GM13977 (cell line): ENCODE measurements around the gene GJA4.

Experiments
- DNase-seq: peaks from one replicate; pipeline ENCODE4 v3.0.0; 2012; ENCODE audit warnings: low spot score
- CTCF ChIP-seq: IDR thresholded peaks from 2 replicates; pipeline ENCODE4 v1.5.1; 2012; ENCODE audit warnings: mild to moderate bottlenecking, control low read depth; ENCODE audit not compliant: insufficient read depth; ENCODE audit errors: extremely low read depth, missing control alignments
- in situ Hi-C: fragments of 300-500 bp; cut with MboI; formaldehyde crosslinking; loops from one replicate; pipeline ENCODE4 v1.12.0; 2022; ENCODE audit warnings: low sequenced_read_pairs, low pct_unique_long_range_greater_than_20kb, mixed read lengths, inconsistent platforms; ENCODE audit not compliant: unreplicated experiment

GJA4 gene

GRCh38 chr1:34842952-34843371 is 50.2 kb downstream of the GJA4 start:
- no peak for TF ChIP-seq CTCF
- in situ Hi-C loops = no loop called here
- no peak for DNase-seq

DNA sequence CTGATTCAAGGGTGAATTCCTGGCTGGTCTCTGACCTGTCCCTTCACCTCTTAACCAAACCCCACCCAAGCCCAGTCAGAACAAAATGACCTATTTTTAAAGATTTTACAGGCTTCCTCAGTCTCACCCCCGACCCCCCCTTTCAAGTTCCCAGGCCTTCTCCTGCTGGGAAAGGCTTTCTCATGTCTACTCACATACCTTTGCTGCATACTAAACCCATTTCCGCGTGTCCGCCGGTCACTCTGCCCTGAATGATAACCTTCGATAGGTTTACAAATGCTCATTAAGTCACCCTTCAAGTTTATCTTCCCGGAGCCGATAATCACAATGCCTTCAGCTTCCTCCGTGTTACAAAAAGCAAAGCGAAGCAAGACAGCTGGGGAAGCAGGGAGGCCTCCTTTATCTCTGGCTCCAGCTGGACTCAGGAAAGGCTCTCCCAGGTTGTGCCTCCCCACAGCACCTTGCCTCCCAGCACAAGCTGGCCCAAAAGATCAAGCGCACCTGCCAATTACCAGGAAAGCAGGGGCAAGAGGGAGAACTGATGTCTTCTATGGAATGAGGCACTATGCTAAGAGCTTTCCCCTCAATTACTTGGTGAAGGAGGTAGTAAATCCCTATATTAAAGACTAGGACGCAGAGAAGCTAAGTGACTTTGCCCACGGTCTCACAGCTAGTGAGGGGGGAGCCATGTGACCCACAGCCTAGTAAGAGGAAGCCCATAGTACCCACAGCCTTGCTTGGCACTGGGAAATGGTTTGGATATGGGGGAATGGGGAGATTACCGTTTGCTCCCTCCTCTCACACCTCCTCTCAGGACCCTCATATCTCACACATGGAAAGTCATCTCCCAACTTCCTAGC is 50.8 kb downstream of the GJA4 start:
- DNase-seq = no peak
- no peak for TF ChIP-seq CTCF
- in situ Hi-C loops = no loop called here

DNA sequence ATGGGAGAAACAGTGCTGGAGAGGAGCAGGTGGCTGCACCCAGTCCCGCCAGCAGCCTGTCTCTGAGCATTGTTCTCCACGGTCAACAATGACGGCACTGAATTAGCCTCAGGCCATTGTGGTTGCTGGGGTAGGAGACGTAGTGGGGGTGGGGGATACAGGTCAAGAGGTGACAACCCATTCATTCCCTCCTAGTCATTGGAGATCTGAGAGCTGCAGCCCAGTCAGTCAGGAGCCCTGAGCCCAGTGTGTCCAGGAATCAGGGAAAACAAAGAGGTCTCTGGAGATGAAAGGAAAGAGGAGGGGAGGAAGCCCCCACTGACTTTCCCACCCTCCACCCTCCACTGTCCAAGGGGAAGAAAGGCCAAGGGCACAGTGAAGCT is 51.4 kb downstream of the GJA4 start:
- DNase-seq = no peak
- TF ChIP-seq CTCF = no peak

More for the DNA sequence above, 51.4 kb downstream of the GJA4 start:
- in situ Hi-C loops = no loop called here
